HEK293 (cell line): ENCODE measurements around the gene IST1.

Source experiments
- CTCF ChIA-PET: fragments of 350-600 bp; formaldehyde crosslinking; extraction: SDS; loops from one replicate; lab custom pipeline; 2021; ENCODE audit warnings: antibody characterized with exemption; lab: Yijun Ruan, JAX
- POLR2A ChIA-PET: fragments of 300-600 bp; formaldehyde crosslinking; extraction: SDS; loops from one replicate; lab custom pipeline; 2020; ENCODE audit warnings: antibody characterized with exemption, inconsistent platforms; lab: Yijun Ruan, JAX
- H3K27ac ChIP-seq: fragments of 200-500 bp; sonication (Bioruptor generic); 2 replicates; pipeline ENCODE4 v1.5.1; 2014; ENCODE audit warnings: low read depth, low read length, control low read depth, inconsistent platforms; ENCODE audit errors: extremely low read depth
- H3K36me3 ChIP-seq, 2 experiments: fragments of 200-500 bp in 1 of 2; sonication (Bioruptor generic) in 1 of 2; 1 replicate in 1 of 2; 2 replicates in 1 of 2; pipeline ENCODE4 v1.5.1; 2014 to 2017; ENCODE audit warnings: inconsistent platforms in 2 of 2, low read length in 2 of 2; ENCODE audit not compliant: control insufficient read depth in 2 of 2, insufficient read depth in 1 of 2
- H3K4me1 ChIP-seq: fragments of 200-500 bp; sonication (Bioruptor generic); 2 replicates; pipeline ENCODE4 v1.5.1; 2014; ENCODE audit warnings: mild to moderate bottlenecking, low read length, inconsistent platforms; ENCODE audit not compliant: control insufficient read depth, insufficient read depth
- H3K4me3 ChIP-seq: 2 replicates; pipeline ENCODE4 v1.5.1; 2011; ENCODE audit warnings: low read depth, mild to moderate bottlenecking, control low read depth, low read length, moderate library complexity
- H3K9me3 ChIP-seq: fragments of 200-500 bp; sonication (Bioruptor generic); 2 replicates; pipeline ENCODE4 v1.5.1; 2014; ENCODE audit warnings: low read depth, low read length, inconsistent platforms; ENCODE audit not compliant: control insufficient read depth, insufficient read depth
- IKZF3 ChIP-seq: fragments of 450-650 bp; IDR thresholded peaks from 2 replicates; pipeline ENCODE4 v1.5.0; 2018; ENCODE audit warnings: missing biosample characterization, mild to moderate bottlenecking, missing genetic modification characterization, moderate library complexity
- OSR2 ChIP-seq: fragments of 450-650 bp; formaldehyde crosslinking; IDR thresholded peaks from 2 replicates; pipeline ENCODE4 v1.5.1; 2016; ENCODE audit warnings: missing biosample characterization, missing genetic modification characterization
- ZNF10 ChIP-seq: fragments of 450-650 bp; formaldehyde crosslinking; IDR thresholded peaks from 2 replicates; pipeline ENCODE4 v1.5.1; 2017; ENCODE audit warnings: missing biosample characterization, missing genetic modification characterization
- ZNF19 ChIP-seq: fragments of 450-650 bp; formaldehyde crosslinking; IDR thresholded peaks from 2 replicates; pipeline ENCODE4; 2016; ENCODE audit warnings: missing biosample characterization, missing genetic modification characterization, low read depth
- ZNF274 ChIP-seq, 2 experiments: fragments of 200-500 bp in 1 of 2; fragments of 450-650 bp in 1 of 2; sonication (Bioruptor generic) in 1 of 2; formaldehyde crosslinking in 1 of 2; IDR thresholded peaks; 2 replicates each; pipeline versions ENCODE4 v1.5.1 to v1.6.1; 2014 to 2016; ENCODE audit warnings: borderline replicate concordance in 1 of 2, inconsistent platforms in 1 of 2, low read length in 1 of 2, missing biosample characterization in 1 of 2, missing genetic modification characterization in 1 of 2
- ZNF513 ChIP-seq: fragments of 450-650 bp; IDR thresholded peaks from 2 replicates; pipeline ENCODE4 v1.5.1; 2018; ENCODE audit warnings: missing biosample characterization, missing genetic modification characterization
- ZNF514 ChIP-seq: fragments of 450-650 bp; formaldehyde crosslinking; IDR thresholded peaks from 2 replicates; pipeline ENCODE4 v1.5.1; 2016; ENCODE audit warnings: missing biosample characterization, missing genetic modification characterization
- TF ChIP-seq, protein P1 (sequence below): fragments of 450-650 bp; formaldehyde crosslinking; IDR thresholded peaks from 2 replicates; pipeline ENCODE4 v1.5.1; 2016; ENCODE audit warnings: missing biosample characterization, missing genetic modification characterization
- TF ChIP-seq, protein P2 (sequence below): fragments of 450-650 bp; formaldehyde crosslinking; conservative IDR thresholded peaks from 2 replicates; pipeline ENCODE4 v1.5.1; 2016; ENCODE audit warnings: low read depth, missing biosample characterization, missing genetic modification characterization
- TF ChIP-seq, protein P3 (sequence below): fragments of 450-650 bp; formaldehyde crosslinking; IDR thresholded peaks from 2 replicates; pipeline ENCODE4 v1.5.1; 2016; ENCODE audit warnings: missing biosample characterization, missing genetic modification characterization
- TF ChIP-seq, protein P4 (sequence below): fragments of 450-650 bp; IDR thresholded peaks from 2 replicates; pipeline ENCODE4 v1.5.1; 2018; ENCODE audit warnings: missing biosample characterization, mild to moderate bottlenecking, missing genetic modification characterization

Gene IST1

DNA sequence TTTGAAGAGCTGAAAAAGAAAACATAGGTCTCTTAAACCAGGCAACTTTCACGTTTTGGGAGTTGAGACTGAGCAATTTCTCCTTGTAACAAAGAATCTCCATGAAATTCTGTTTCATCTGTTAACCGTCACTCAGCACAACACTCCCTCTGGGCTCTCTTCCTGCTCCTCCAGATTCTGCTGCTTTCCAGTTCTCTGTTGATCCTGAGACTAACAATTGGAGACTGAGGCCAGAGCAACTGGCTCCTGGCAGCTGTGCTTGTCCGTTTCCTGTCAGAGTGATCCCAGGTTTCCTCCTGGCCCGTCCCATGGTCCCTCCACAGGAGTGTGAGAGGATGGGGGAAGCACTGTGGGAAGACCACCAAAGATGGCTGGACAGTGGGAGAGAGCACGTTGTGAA, 32.5 kb downstream of the IST1 start (continued):
- TF ChIP-seq, protein P1, sequence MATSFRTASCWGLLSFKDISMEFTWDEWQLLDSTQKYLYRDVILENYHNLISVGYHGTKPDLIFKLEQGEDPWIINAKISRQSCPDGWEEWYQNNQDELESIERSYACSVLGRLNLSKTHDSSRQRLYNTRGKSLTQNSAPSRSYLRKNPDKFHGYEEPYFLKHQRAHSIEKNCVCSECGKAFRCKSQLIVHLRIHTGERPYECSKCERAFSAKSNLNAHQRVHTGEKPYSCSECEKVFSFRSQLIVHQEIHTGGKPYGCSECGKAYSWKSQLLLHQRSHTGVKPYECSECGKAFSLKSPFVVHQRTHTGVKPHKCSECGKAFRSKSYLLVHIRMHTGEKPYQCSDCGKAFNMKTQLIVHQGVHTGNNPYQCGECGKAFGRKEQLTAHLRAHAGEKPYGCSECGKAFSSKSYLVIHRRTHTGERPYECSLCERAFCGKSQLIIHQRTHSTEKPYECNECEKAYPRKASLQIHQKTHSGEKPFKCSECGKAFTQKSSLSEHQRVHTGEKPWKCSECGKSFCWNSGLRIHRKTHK (tag by site-specific recombination) = no peak
- TF ChIP-seq ZNF19 (tag by site-specific recombination) (no peak), ZNF274 (IDR thresholded peaks at IDR 0.05; ENCODE audit: low read length) (no peak), ZNF274 (tag by site-specific recombination; IDR thresholded peaks at IDR 0.05; ENCODE audit: borderline replicate concordance) (no peak)
- TF ChIP-seq, protein P2, sequence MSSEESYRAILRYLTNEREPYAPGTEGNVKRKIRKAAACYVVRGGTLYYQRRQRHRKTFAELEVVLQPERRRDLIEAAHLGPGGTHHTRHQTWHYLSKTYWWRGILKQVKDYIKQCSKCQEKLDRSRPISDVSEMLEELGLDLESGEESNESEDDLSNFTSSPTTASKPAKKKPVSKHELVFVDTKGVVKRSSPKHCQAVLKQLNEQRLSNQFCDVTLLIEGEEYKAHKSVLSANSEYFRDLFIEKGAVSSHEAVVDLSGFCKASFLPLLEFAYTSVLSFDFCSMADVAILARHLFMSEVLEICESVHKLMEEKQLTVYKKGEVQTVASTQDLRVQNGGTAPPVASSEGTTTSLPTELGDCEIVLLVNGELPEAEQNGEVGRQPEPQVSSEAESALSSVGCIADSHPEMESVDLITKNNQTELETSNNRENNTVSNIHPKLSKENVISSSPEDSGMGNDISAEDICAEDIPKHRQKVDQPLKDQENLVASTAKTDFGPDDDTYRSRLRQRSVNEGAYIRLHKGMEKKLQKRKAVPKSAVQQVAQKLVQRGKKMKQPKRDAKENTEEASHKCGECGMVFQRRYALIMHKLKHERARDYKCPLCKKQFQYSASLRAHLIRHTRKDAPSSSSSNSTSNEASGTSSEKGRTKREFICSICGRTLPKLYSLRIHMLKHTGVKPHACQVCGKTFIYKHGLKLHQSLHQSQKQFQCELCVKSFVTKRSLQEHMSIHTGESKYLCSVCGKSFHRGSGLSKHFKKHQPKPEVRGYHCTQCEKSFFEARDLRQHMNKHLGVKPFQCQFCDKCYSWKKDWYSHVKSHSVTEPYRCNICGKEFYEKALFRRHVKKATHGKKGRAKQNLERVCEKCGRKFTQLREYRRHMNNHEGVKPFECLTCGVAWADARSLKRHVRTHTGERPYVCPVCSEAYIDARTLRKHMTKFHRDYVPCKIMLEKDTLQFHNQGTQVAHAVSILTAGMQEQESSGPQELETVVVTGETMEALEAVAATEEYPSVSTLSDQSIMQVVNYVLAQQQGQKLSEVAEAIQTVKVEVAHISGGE (tag by site-specific recombination) = no peak
- TF ChIP-seq, protein P3, sequence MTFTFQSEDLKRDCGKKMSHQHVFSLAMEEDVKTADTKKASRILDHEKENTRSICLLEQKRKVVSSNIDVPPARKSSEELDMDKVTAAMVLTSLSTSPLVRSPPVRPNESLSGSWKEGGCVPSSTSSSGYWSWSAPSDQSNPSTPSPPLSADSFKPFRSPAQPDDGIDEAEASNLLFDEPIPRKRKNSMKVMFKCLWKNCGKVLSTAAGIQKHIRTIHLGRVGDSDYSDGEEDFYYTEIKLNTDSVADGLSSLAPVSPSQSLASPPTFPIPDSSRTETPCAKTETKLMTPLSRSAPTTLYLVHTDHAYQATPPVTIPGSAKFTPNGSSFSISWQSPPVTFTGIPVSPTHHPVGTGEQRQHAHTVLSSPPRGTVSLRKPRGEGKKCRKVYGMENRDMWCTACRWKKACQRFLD = no peak

DNA sequence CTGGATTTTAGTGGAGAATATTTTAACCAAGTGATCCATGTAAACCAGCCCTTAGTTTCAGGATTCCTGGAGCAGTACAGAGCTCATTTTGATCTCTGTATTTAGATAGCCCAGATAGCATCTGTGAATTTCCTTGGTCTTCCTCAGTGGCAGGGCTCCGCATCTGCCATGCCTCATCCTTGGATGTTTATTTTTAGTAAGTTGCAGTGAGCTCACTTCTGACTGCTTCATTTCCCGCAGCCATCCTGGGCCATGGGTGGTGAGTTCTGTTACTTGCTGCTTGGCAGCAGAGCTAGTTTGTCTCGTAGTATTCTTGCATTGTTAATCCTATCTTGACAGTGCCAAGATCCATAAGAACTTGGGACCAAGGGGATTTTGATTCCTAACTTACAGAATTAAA, 33.7 kb downstream of the IST1 start:
- CTCF ChIA-PET = interaction anchor here (1.2 to 2.5 kb wide), 2 partner anchors 12 to 33 kb away, joined by 5 to 17 read pairs; no protein-coding TSS in a partner anchor
- Histone ChIP-seq H3K27ac (no peak overlapping the region), H3K36me3 (peaks cover 51 to 87% of the 10 kb centered on the region in 2 experiments)

More for the DNA sequence above, 33.7 kb downstream of the IST1 start:
- POLR2A ChIA-PET = interaction anchor here (0.9 to 1.7 kb wide), 3 partner anchors 14 to 35 kb away, joined by 3 to 6 read pairs (median 4); partner anchors contain the start of gene IST1
- H3K9me3 ChIP-seq = no peaks in the 10 kb centered on the region
- H3K4me3 ChIP-seq = no peak overlapping the region
- TF ChIP-seq ZNF513 = peak; percentile 73
- TF ChIP-seq OSR2 = peak; percentile 73
- no peak for TF ChIP-seq ZNF514 (tag by site-specific recombination)
- TF ChIP-seq, protein P4, sequence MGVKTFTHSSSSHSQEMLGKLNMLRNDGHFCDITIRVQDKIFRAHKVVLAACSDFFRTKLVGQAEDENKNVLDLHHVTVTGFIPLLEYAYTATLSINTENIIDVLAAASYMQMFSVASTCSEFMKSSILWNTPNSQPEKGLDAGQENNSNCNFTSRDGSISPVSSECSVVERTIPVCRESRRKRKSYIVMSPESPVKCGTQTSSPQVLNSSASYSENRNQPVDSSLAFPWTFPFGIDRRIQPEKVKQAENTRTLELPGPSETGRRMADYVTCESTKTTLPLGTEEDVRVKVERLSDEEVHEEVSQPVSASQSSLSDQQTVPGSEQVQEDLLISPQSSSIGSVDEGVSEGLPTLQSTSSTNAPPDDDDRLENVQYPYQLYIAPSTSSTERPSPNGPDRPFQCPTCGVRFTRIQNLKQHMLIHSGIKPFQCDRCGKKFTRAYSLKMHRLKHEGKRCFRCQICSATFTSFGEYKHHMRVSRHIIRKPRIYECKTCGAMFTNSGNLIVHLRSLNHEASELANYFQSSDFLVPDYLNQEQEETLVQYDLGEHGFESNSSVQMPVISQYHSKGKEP (tag by site-specific recombination) = 0 out of 2 replicates have a peak, but pooled peaks have one; percentile 17
- TF ChIP-seq IKZF3 (tag by site-specific recombination) = no peak
- peak; percentile 75; the same call in 1 of the 2 replicates for TF ChIP-seq ZNF10
- H3K4me1 ChIP-seq = peaks cover 20% of the 10 kb centered on the region; the same call in 1 of the 2 replicates
